ENCODE data around the gene PLPP4.

Gene PLPP4

DNA sequence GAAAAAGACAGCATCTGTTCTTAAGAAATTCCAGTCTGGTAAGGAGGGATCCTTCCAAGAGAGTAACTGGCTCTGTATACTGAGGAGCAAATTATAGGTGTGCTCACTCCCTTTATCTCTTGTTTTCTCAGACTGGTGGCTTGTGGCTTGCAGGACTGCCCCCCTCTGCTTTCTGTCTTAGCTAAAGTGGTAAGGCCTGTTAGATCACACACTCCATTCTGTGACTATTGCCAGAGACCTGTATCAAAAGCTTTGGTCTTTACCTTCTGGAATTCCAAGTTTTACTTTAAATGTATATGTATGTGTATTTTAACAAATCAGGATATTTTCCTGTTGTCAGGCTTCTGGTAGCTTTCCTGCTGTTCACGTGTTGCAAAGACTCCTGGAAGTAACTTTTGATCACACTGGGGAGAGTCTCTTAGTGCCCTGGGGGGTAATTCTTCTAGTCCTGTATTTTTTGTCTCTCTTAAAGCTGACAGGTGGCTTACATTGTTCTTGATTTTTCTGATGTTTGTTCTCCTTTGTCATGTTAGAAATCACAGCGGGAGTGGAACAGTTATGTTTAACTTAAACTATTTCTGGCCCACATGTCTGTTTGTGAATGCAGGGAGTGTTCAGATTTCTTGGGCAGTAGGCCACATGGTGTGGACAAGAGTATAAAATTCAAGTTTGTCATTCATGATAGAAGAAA, 99.0 kb downstream of the PLPP4 start:
- in situ Hi-C loops (cut with MboI; ENCODE audit: low pct_unique_long_range_greater_than_20kb, low sequenced_read_pairs, unreplicated experiment), result no loop called here
- DNase-seq (ENCODE audit: low spot score), result no peak
- TF ChIP-seq, protein P1, sequence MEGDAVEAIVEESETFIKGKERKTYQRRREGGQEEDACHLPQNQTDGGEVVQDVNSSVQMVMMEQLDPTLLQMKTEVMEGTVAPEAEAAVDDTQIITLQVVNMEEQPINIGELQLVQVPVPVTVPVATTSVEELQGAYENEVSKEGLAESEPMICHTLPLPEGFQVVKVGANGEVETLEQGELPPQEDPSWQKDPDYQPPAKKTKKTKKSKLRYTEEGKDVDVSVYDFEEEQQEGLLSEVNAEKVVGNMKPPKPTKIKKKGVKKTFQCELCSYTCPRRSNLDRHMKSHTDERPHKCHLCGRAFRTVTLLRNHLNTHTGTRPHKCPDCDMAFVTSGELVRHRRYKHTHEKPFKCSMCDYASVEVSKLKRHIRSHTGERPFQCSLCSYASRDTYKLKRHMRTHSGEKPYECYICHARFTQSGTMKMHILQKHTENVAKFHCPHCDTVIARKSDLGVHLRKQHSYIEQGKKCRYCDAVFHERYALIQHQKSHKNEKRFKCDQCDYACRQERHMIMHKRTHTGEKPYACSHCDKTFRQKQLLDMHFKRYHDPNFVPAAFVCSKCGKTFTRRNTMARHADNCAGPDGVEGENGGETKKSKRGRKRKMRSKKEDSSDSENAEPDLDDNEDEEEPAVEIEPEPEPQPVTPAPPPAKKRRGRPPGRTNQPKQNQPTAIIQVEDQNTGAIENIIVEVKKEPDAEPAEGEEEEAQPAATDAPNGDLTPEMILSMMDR (IDR thresholded peaks at IDR 0.05; ENCODE audit: extremely low read depth, insufficient read depth, missing control alignments), result no peak

GRCh38 chr10:120557311-120557710, 100.3 kb downstream of the PLPP4 start:
- TF ChIP-seq, protein P1 (IDR thresholded peaks at IDR 0.05; ENCODE audit: extremely low read depth, insufficient read depth, missing control alignments), result no peak
- in situ Hi-C loops (cut with MboI; ENCODE audit: low pct_unique_long_range_greater_than_20kb, low sequenced_read_pairs, unreplicated experiment), result no loop called here
- no peak for DNase-seq (ENCODE audit: low spot score)

- TF ChIP-seq, protein P1 (IDR thresholded peaks at IDR 0.05; ENCODE audit: extremely low read depth, insufficient read depth, missing control alignments), result no peak
- DNase-seq (ENCODE audit: low spot score), result no peak
- in situ Hi-C loops (cut with MboI; ENCODE audit: low pct_unique_long_range_greater_than_20kb, low sequenced_read_pairs, unreplicated experiment), result no loop called here
Observed at GRCh38 chr10:120559800-120560199, 102.8 kb downstream of the PLPP4 start.

DNA sequence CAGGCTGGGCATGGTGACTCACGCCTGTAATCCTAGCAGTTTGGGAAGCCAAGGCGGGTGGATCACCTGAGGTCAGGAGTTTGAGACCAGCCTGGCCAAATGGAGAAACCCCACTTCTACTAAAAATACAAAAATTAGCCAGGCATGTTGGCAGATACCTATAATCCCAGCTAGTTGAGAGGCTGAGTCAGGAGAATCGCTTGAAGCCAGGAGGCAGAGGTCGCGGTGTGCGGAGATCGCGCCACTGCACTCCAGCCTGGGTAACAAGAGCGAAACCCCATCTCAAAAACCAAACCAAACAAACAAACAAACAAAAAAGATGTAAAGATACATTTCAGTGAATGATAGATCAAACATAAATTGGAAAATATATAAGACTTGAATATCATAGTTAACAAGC, 105.9 kb downstream of the PLPP4 start:
- in situ Hi-C loops (cut with MboI; ENCODE audit: low pct_unique_long_range_greater_than_20kb, low sequenced_read_pairs, unreplicated experiment), result no loop called here

DNA sequence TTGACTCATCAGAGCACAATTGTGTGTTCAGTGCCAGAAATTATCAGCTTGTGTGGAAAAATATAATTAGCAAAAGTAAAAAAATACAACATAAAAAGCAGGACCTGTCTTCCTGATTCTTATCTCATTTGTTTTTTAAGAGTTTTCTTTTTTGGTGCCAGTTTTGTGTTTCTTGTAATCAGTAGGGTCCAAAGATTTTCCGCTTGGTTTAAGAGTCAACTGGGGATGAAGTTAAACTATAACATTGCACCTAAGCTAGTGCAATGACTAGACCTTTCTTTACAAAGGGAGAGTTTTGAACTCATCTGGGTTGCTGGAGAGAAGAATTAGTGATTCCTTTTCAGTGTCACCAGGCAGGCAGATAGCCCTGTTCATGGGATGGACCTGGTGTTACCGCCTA, 113.4 kb downstream of the PLPP4 start:
- no peak for DNase-seq (ENCODE audit: low spot score)

More for the DNA sequence above, 105.9 kb downstream of the PLPP4 start:
- TF ChIP-seq, protein P1 (IDR thresholded peaks at IDR 0.05; ENCODE audit: extremely low read depth, insufficient read depth, missing control alignments), result no peak
- no peak for DNase-seq (ENCODE audit: low spot score)

GRCh38 chr10:120571266-120571665, 114.2 kb downstream of the PLPP4 start:
- DNase-seq (ENCODE audit: low spot score), result no peak
- in situ Hi-C loops (cut with MboI; ENCODE audit: low pct_unique_long_range_greater_than_20kb, low sequenced_read_pairs, unreplicated experiment), result no loop called here
- TF ChIP-seq, protein P1 (IDR thresholded peaks at IDR 0.05; ENCODE audit: extremely low read depth, insufficient read depth, missing control alignments), result no peak

More for the DNA sequence above, 113.4 kb downstream of the PLPP4 start:
- in situ Hi-C loops (cut with MboI; ENCODE audit: low pct_unique_long_range_greater_than_20kb, low sequenced_read_pairs, unreplicated experiment), result no loop called here
- TF ChIP-seq, protein P1 (IDR thresholded peaks at IDR 0.05; ENCODE audit: extremely low read depth, insufficient read depth, missing control alignments), result no peak

Data from GM13977 (cell line).